Pancreas (tissue), 10 donors: ENCODE measurements around the gene CLPSL1. TPM values are rescaled to one million over a fixed set of nuclear protein-coding genes. Genes with fewer than 3 reads are reported as not detected.

ENCODE experiments used
- ATAC-seq, 4 donors: fragments of 200-7000 bp; cut with Tn5 transposase; one replicate each; pipeline versions ENCODE4 v1.8.0 to v1.9.1; 2020; ENCODE audit warnings: mild to moderate bottlenecking in 4 of 4, moderate library complexity in 4 of 4
- DNase-seq, 6 donors: peaks; one replicate each; pipeline ENCODE4 v3.0.0-alpha.2; 2020
- FAIRE-seq: peaks from 2 replicates; lab custom pipeline; 2012; peaks lifted over from hg19 to GRCh38; lab: Jason Lieb, UNC
- H3K27ac ChIP-seq, 4 donors: fragments of 200-600 bp; sonication (generic); 1 replicate in 3 of 4; 2 replicates in 1 of 4; pipeline versions ENCODE4 v1.5.0 to v1.8.0; 2020
- H3K27me3 ChIP-seq, 4 donors: fragments of 200-600 bp; one replicate each; pipeline ENCODE4 v1.8.0; 2021
- H3K36me3 ChIP-seq, 3 donors: fragments of 200-600 bp; sonication (generic) in 1 of 3; one replicate each; pipeline versions ENCODE4 v1.5.0 to v1.8.0; 2020 to 2021
- H3K4me1 ChIP-seq, 3 donors: fragments of 200-600 bp; one replicate each; pipeline ENCODE4 v1.8.0; 2021
- H3K4me3 ChIP-seq, 4 donors: fragments of 200-600 bp; sonication (generic) in 2 of 4; one replicate each; pipeline versions ENCODE4 v1.5.0 to v1.8.0; 2020 to 2021
- H3K9me3 ChIP-seq, 4 donors: fragments of 200-600 bp; one replicate each; pipeline ENCODE4 v1.8.0; 2021
- WGBS, 2 donors: extraction: QIAGEN DNeasy Blood & Tissue Kit; methylation state at CpG; one replicate each; pipeline ENCODE4 v1.1.7; 2013; 5-methylcytosine and 5-hydroxymethylcytosine counted together
- intact Hi-C, 3 donors: fragments of 100-400 bp; cut with DNase I; formaldehyde crosslinking; loops; one replicate each; pipeline versions ENCODE4 v1.11.1 to v1.14.2; 2022
- polyA plus RNA-seq, 2 donors: library from polyadenylated mRNA; stranded (reverse); fragments of 200-250 nt; gene quantifications; one replicate each; pipeline ENCODE4 v1.2.3, GENCODE V29; 2013
- total RNA-seq, 6 donors: library from RNA; stranded (reverse); fragmentation: NEBNext Ultra II Directional in 4 of 6; extraction: Animal tissue kit (Norgen Biotek cat#: 25700) in 4 of 6; gene quantifications; one replicate each; pipeline versions ENCODE4 v1.2.1 to v1.2.4, GENCODE V29; 2021 to 2023
- TF ChIP-seq, protein P1 (sequence below), 4 donors: fragments of 200-600 bp; sonication (generic) in 3 of 4; IDR thresholded peaks; one replicate each; pipeline versions ENCODE4 v1.5.0 to v1.8.0; 2021; ENCODE audit warnings: antibody characterized with exemption in 4 of 4
- donor health status: healthy with polysubstance abuse.
- donor health status: DM: no; HTN: no; CAD: no; lungs with moderate emphysema.
- donor health status: DM: no; HTN: no; CAD: no.
- donor health status: control.
- donor health status: control.
- donor health status: Bipolar disorder and iron deficiency.
- donor health status: DM: yes; HTN: yes; CAD: no.
- donor health status: DM: no; HTN: no; CAD: no.
- donor health status: DM: no; HTN: no; CAD: no.
- donor health status: DM: yes; HTN: yes; CAD: no.

The CLPSL1 gene
- total and polyA plus RNA-seq, 8 donors = 6.0 to 102 (median 39.8) TPM; not detected in 1

GRCh38 chr6:35739645-35740524 is 40.9 kb upstream of the CLPSL1 start:
- intact Hi-C loops = loop anchor here (5.0 to 10.0 kb wide), 5 partner anchors 53 to 218 kb away; partner anchors contain the start of gene FKBP5 (in 1 of the 3)
- 84 to 86% methylated on average over 5 of the region's 5 CpGs for WGBS, 2 donors
- no peak overlapping the region for H3K27ac ChIP-seq
- H3K27me3 ChIP-seq = no peaks in the 10 kb centered on the region
- DNase-seq (no peak), FAIRE-seq (no peak), ATAC-seq (no peak)
- H3K4me1 ChIP-seq = peaks cover 10 to 15% (median 11%) of the 10 kb centered on the region in 3 donors
- TF ChIP-seq, protein P1, sequence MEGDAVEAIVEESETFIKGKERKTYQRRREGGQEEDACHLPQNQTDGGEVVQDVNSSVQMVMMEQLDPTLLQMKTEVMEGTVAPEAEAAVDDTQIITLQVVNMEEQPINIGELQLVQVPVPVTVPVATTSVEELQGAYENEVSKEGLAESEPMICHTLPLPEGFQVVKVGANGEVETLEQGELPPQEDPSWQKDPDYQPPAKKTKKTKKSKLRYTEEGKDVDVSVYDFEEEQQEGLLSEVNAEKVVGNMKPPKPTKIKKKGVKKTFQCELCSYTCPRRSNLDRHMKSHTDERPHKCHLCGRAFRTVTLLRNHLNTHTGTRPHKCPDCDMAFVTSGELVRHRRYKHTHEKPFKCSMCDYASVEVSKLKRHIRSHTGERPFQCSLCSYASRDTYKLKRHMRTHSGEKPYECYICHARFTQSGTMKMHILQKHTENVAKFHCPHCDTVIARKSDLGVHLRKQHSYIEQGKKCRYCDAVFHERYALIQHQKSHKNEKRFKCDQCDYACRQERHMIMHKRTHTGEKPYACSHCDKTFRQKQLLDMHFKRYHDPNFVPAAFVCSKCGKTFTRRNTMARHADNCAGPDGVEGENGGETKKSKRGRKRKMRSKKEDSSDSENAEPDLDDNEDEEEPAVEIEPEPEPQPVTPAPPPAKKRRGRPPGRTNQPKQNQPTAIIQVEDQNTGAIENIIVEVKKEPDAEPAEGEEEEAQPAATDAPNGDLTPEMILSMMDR (IDR thresholded peaks at IDR 0.05) = no peak
- no peaks in the 10 kb centered on the region for H3K9me3 ChIP-seq
- no peak overlapping the region for H3K4me3 ChIP-seq
- no peaks in the 10 kb centered on the region for H3K36me3 ChIP-seq

DNA sequence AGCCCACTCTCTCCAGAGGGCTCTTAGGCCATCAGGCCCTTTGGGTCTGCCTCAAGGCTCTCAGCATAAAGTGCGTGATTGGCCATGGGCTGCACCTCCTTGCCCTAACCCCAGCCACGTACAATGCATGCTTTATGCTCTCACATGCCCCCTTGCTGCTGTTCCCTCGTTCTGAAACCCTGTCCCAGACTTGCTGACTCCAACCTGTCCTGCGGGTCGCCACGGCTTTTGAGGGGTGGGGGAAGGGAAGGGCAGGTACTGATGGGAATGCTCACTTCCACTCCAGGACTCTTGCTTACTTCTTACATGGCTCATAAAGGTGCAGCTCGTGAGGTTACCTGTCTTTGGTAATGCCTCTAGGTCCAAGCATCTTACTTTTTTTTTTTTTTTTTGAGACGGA is 38.0 kb upstream of the CLPSL1 start:
- intact Hi-C loops = loop anchor here in 1 of 3 donors (10.0 kb wide), 1 partner anchor 158 kb away; no protein-coding TSS in a partner anchor
- Histone ChIP-seq H3K27me3 (no peaks in the 10 kb centered on the region), H3K36me3 (no peaks in the 10 kb centered on the region), H3K4me3 (no peak overlapping the region), H3K4me1 (no peaks in the 10 kb centered on the region), H3K9me3 (no peaks in the 10 kb centered on the region), H3K27ac (no peak overlapping the region)
- 48 to 54% methylated on average over 7 to 8 of the region's 8 CpGs for WGBS, 2 donors
- ATAC-seq (no peak), FAIRE-seq (no peak), DNase-seq (no peak)
- TF ChIP-seq, protein P1 (IDR thresholded peaks at IDR 0.05) = no peak

- H3K9me3 ChIP-seq = no peaks in the 10 kb centered on the region
- DNase-seq = no peak
- H3K4me1 ChIP-seq = no peaks in the 10 kb centered on the region
- no peak for ATAC-seq
- intact Hi-C loops = loop anchor here in 1 of 3 donors (10.0 kb wide), 1 partner anchor 161 kb away; no protein-coding TSS in a partner anchor
- H3K27me3 ChIP-seq = no peaks in the 10 kb centered on the region
- WGBS, 2 donors = 90 to 94% methylated on average over 7 of the region's 7 CpGs
- H3K27ac ChIP-seq = no peak overlapping the region
- FAIRE-seq = no peak
- TF ChIP-seq, protein P1 (IDR thresholded peaks at IDR 0.05) = no peak
- no peaks in the 10 kb centered on the region for H3K36me3 ChIP-seq
- no peak overlapping the region for H3K4me3 ChIP-seq
These were observed 35.3 kb upstream of the CLPSL1 start for GRCh38 chr6:35745509-35745908.

- FAIRE-seq (no peak), DNase-seq (no peak), ATAC-seq (no peak)
- H3K27me3 ChIP-seq = no peaks in the 10 kb centered on the region
- H3K9me3 ChIP-seq = no peaks in the 10 kb centered on the region
- H3K4me1 ChIP-seq = no peaks in the 10 kb centered on the region
- TF ChIP-seq, protein P1 (IDR thresholded peaks at IDR 0.05) = no peak
- 86 to 97% methylated on average over 3 of the region's 3 CpGs for WGBS, 2 donors
- intact Hi-C loops = loop anchor here in 1 of 3 donors (10.0 kb wide), 1 partner anchor 162 kb away; no protein-coding TSS in a partner anchor
- H3K4me3 ChIP-seq = no peak overlapping the region
- H3K36me3 ChIP-seq = no peaks in the 10 kb centered on the region
- H3K27ac ChIP-seq = no peak overlapping the region
These were observed 34.3 kb upstream of the CLPSL1 start for GRCh38 chr6:35746516-35746915.
